HFF-Myc (cell line): ENCODE measurements around the gene SHB.

Experiments
- DNase-seq: peaks from one replicate; pipeline ENCODE4 v3.0.0-alpha.2; 2011; ENCODE audit warnings: low read depth; ENCODE audit errors: extremely low read depth
- H3K4me3 ChIP-seq: replicated peaks from 2 replicates; pipeline ENCODE4 v1.5.1; 2011; ENCODE audit warnings: low read depth, mild to moderate bottlenecking, control low read depth, low read length
- CTCF ChIP-seq: IDR thresholded peaks from 2 replicates; pipeline ENCODE4 v1.5.1; 2012; ENCODE audit warnings: mild to moderate bottlenecking, low read depth, low read length, control low read depth; ENCODE audit errors: missing control alignments

SHB gene

GRCh38 chr9:38025166-38025565, 43.9 kb downstream of the SHB start:
- DNase-seq: no peak
- no peak for TF ChIP-seq CTCF
- no peak overlapping the region for H3K4me3 ChIP-seq

- H3K4me3 ChIP-seq: no peak overlapping the region
- DNase-seq: no peak
Measured at GRCh38 chr9:38024036-38024681, 44.9 kb downstream of the SHB start.

GRCh38 chr9:38023661-38024035, 45.4 kb downstream of the SHB start:
- DNase-seq: no peak
- TF ChIP-seq CTCF: no peak
- H3K4me3 ChIP-seq: no peak overlapping the region

More at GRCh38 chr9:38024036-38024681, 44.9 kb downstream of the SHB start:
- TF ChIP-seq CTCF: no peak

GRCh38 chr9:38022995-38023394, 46.0 kb downstream of the SHB start:
- DNase-seq: no peak
- H3K4me3 ChIP-seq: no peak overlapping the region
- no peak for TF ChIP-seq CTCF

GRCh38 chr9:38022203-38022895, 46.7 kb downstream of the SHB start:
- no peak for TF ChIP-seq CTCF
- no peak overlapping the region for H3K4me3 ChIP-seq
- no peak for DNase-seq

- no peak overlapping the region for H3K4me3 ChIP-seq
- TF ChIP-seq CTCF: no peak
- no peak for DNase-seq
Measured at GRCh38 chr9:38020151-38021076, 48.6 kb downstream of the SHB start.
